Caco-2 (cell line): ENCODE results near the gene SLC43A2. TPM values are rescaled to one million over a fixed set of nuclear protein-coding genes. Genes with fewer than 3 reads are reported as not detected.
A peak's percentile ranks its signal among the peaks of the same experiment; 100 is the strongest.

ENCODE experiments used
- BruUV-seq: library from RNA; stranded (reverse); fragments of 400-500 nt; replicated peaks from 2 replicates; lab custom pipeline; 2021; lab: Mats Ljungman, UMichigan
- CTCF ChIA-PET: fragments of 300-600 bp; sonication (Branson Sonifier 250); formaldehyde crosslinking; loops from one replicate; lab custom pipeline; 2022; ENCODE audit warnings: antibody characterized with exemption; lab: Charles Lee
- POLR2A ChIA-PET: fragments of 300-600 bp; sonication (Branson Sonifier 250); formaldehyde crosslinking; loops from one replicate; lab custom pipeline; 2022; ENCODE audit warnings: antibody characterized with exemption; lab: Charles Lee
- DNase-seq, 2 experiments: peaks; one replicate each; pipeline versions ENCODE4 v3.0.0 to v3.0.0-alpha.2; 2020 to 2022
- H3K27me3 ChIP-seq: replicated peaks from 2 replicates; pipeline ENCODE4 v1.6.0; 2011; ENCODE audit warnings: low read length; ENCODE audit not compliant: control insufficient read depth, insufficient read depth
- H3K36me3 ChIP-seq: 2 replicates; pipeline ENCODE4 v1.5.1; 2011; ENCODE audit warnings: low read length; ENCODE audit not compliant: control insufficient read depth, insufficient read depth
- H3K4me1 ChIP-seq: fragments of 250-450 bp; sonication (Bioruptor Pico); 2 replicates; pipeline ENCODE4 v1.5.1; 2020; ENCODE audit warnings: mild to moderate bottlenecking
- H3K4me3 ChIP-seq: 2 replicates; pipeline ENCODE4 v1.5.1; 2011; ENCODE audit warnings: low read depth, mild to moderate bottlenecking, control low read depth, low read length
- H3K9me3 ChIP-seq: fragments of 250-450 bp; sonication (Bioruptor Pico); 2 replicates; pipeline ENCODE4 v1.5.1; 2020; ENCODE audit warnings: mild to moderate bottlenecking, moderate library complexity
- H3K27ac Mint-ChIP-seq: one replicate; pipeline ENCODE4 v1.8.0; 2022; ENCODE audit warnings: mixed read lengths; ENCODE audit not compliant: unreplicated experiment
- H3K27me3 Mint-ChIP-seq: one replicate; pipeline ENCODE4 v1.8.0; 2022; ENCODE audit warnings: mixed read lengths; ENCODE audit not compliant: insufficient read depth, unreplicated experiment
- H3K36me3 Mint-ChIP-seq: one replicate; pipeline ENCODE4 v1.8.0; 2022; ENCODE audit warnings: mild to moderate bottlenecking, mixed read lengths; ENCODE audit not compliant: insufficient read depth, unreplicated experiment
- H3K4me1 Mint-ChIP-seq: one replicate; pipeline ENCODE4 v1.8.0; 2022; ENCODE audit warnings: low read depth, mixed read lengths; ENCODE audit not compliant: unreplicated experiment
- H3K4me3 Mint-ChIP-seq: one replicate; pipeline ENCODE4 v1.8.0; 2022; ENCODE audit warnings: mild to moderate bottlenecking, moderate library complexity, mixed read lengths; ENCODE audit not compliant: unreplicated experiment
- H3K9me3 Mint-ChIP-seq: one replicate; pipeline ENCODE4 v1.8.0; 2022; ENCODE audit warnings: mixed read lengths; ENCODE audit not compliant: unreplicated experiment
- intact Hi-C: fragments of 100-400 bp; cut with micrococcal nuclease; formaldehyde crosslinking; loops from one replicate; pipeline ENCODE4 v1.10.0; 2022; ENCODE audit not compliant: unreplicated experiment
- total RNA-seq: library from RNA; stranded (reverse); gene quantifications from 2 replicates; pipeline ENCODE4 v1.2.3, GENCODE V29; 2022
- TF ChIP-seq, protein P1 (sequence below), 2 experiments: fragments of 200-600 bp in 1 of 2; IDR thresholded peaks; 1 replicate in 1 of 2; 2 replicates in 1 of 2; pipeline versions ENCODE4 v1.5.1 to v1.8.0; 2011 to 2022; ENCODE audit warnings: antibody characterized with exemption in 1 of 2, control low read depth in 1 of 2, inconsistent platforms in 1 of 2, low read depth in 1 of 2, low read length in 1 of 2, mild to moderate bottlenecking in 1 of 2, moderate library complexity in 1 of 2; ENCODE audit not compliant: insufficient read depth in 1 of 2, severe bottlenecking in 1 of 2, unreplicated experiment in 1 of 2

The SLC43A2 gene
- total RNA-seq, 1 experiment from 2014 or later, result 33.9 TPM

DNA sequence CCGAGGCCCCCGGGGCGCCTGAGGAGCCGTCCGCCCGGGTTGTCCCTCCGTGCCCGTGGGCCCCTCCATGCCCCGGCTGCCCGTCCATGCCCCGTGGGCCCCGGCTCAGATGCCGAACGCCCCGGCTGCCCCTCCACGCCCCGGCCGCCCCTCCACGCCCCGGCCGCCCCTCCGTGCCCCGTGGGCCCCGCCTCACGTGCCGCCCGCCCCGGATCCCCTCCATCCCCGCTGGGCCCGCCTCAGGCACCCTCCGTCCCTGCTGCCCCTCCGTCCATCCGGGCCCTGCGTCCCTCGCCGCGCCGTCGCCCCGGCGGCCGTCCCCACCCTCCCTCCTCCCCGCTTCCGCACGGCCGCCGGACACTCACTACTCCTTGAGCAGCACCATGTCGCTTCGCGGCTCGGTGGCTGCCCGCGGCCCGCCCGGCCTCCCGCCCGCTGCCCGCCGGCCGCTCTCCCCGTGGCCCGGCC is 66.4 kb downstream of the SLC43A2 start:
- no peak for DNase-seq
- peak overlapping the region; percentile 86 for H3K4me3 Mint-ChIP-seq
- TF ChIP-seq, protein P1, sequence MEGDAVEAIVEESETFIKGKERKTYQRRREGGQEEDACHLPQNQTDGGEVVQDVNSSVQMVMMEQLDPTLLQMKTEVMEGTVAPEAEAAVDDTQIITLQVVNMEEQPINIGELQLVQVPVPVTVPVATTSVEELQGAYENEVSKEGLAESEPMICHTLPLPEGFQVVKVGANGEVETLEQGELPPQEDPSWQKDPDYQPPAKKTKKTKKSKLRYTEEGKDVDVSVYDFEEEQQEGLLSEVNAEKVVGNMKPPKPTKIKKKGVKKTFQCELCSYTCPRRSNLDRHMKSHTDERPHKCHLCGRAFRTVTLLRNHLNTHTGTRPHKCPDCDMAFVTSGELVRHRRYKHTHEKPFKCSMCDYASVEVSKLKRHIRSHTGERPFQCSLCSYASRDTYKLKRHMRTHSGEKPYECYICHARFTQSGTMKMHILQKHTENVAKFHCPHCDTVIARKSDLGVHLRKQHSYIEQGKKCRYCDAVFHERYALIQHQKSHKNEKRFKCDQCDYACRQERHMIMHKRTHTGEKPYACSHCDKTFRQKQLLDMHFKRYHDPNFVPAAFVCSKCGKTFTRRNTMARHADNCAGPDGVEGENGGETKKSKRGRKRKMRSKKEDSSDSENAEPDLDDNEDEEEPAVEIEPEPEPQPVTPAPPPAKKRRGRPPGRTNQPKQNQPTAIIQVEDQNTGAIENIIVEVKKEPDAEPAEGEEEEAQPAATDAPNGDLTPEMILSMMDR (IDR thresholded peaks at IDR 0.05; ENCODE audit: insufficient read depth in 1 of 2, low read depth in 1 of 2, low read length in 1 of 2, severe bottlenecking in 1 of 2, unreplicated experiment in 1 of 2), result peak in 1 of 2 experiments; percentile 4

DNA sequence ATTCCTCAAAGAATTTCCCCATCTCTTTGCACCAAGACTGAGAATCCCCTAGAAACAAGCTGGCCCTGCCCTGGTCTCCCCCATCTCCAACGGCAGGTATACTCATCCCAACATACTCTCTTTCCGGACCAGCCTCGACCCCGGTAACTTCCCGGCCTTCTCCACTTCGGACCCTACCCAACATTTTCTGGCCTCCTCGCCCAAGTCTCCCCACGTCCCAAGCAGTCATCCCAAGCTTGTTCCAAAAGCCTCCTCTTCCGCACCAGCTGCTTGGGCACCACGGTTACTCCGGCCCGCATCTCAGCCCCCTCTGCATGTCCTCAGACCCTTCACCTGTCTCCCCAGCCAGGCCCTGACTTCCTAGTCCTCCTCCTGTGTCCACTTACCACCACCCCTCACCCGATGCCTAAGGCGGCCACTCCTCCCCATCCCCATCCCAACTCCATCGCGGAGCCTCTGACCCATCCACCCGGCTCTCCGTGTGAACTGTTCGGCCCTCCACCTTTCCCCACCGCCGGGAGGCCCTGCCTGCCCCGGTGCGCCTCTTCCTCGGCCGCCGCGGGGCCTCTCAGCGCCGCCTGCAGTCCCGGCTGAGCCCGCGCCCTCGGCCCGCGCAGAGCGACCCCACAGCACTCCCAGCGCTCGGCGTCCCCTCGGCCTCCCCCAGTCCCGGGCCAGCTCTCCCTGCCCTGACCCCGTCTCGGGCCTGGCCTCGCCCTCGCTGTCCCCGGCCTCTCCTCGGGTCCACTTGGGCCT is 67.0 kb downstream of the SLC43A2 start:
- Mint-ChIP-seq H3K4me3 (peak overlapping the region; percentile 86), H3K27me3 (no peaks in the 10 kb centered on the region), H3K9me3 (no peaks in the 10 kb centered on the region), H3K27ac (peak overlapping the region; percentile 82), H3K4me1 (peaks cover 29% of the 10 kb centered on the region), H3K36me3 (peaks cover 40% of the 10 kb centered on the region)
- Histone ChIP-seq H3K9me3 (no peaks in the 10 kb centered on the region), H3K36me3 (no peaks in the 10 kb centered on the region; the same call in 1 of the 2 replicates), H3K4me3 (peak overlapping the region; percentile 96), H3K27me3 (no peaks in the 10 kb centered on the region), H3K4me1 (peaks cover 8% of the 10 kb centered on the region; the same call in 1 of the 2 replicates)
- TF ChIP-seq, protein P1 (IDR thresholded peaks at IDR 0.05; ENCODE audit: insufficient read depth in 1 of 2, low read depth in 1 of 2, low read length in 1 of 2, severe bottlenecking in 1 of 2, unreplicated experiment in 1 of 2), result peak; percentile 13 to 19
- peak; percentile 51 to 69 for DNase-seq
- POLR2A ChIA-PET, result interaction anchor here (0.6 kb wide), 1 partner anchor 302 kb away, joined by 4 read pairs; no protein-coding TSS in a partner anchor
- BruUV-seq, result no TSS peak
- CTCF ChIA-PET, result interaction anchor here (0.6 to 1.2 kb wide), 2 partner anchors 68 to 196 kb away, joined by 3 to 4 read pairs; partner anchors contain the start of gene SLC43A2
- intact Hi-C loops, result loop anchor here (1.0 to 5.0 kb wide), 2 partner anchors 36 to 69 kb away; no protein-coding TSS in a partner anchor

More for the DNA sequence above, 66.4 kb downstream of the SLC43A2 start:
- Mint-ChIP-seq H3K27ac (no peak overlapping the region), H3K36me3 (peaks cover 34% of the 10 kb centered on the region), H3K4me1 (peaks cover 33% of the 10 kb centered on the region), H3K27me3 (no peaks in the 10 kb centered on the region), H3K9me3 (no peaks in the 10 kb centered on the region)
- ChIA-PET CTCF (interaction anchor here (0.6 to 1.7 kb wide), 6 partner anchors 12 to 182 kb away, joined by 3 to 8 read pairs (median 4); partner anchors contain the start of gene INPP5K), POLR2A (interaction anchor here (0.6 to 1.0 kb wide), 5 partner anchors 9 to 87 kb away, joined by 3 to 6 read pairs (median 4); partner anchors contain the start of genes INPP5K, RILP and SLC43A2)
- intact Hi-C loops, result loop anchor here (1.0 to 5.0 kb wide), 2 partner anchors 35 to 68 kb away; no protein-coding TSS in a partner anchor
- peak overlapping the region; percentile 96 for H3K4me3 ChIP-seq
- H3K9me3 ChIP-seq, result no peaks in the 10 kb centered on the region
- peaks cover 8% of the 10 kb centered on the region; the same call in 1 of the 2 replicates for H3K4me1 ChIP-seq
- H3K36me3 ChIP-seq, result no peaks in the 10 kb centered on the region; the same call in 1 of the 2 replicates
- H3K27me3 ChIP-seq, result no peaks in the 10 kb centered on the region
- BruUV-seq, result no TSS peak

- Mint-ChIP-seq H3K36me3 (peaks cover 46% of the 10 kb centered on the region), H3K4me1 (peaks cover 32% of the 10 kb centered on the region), H3K27ac (peak overlapping the region; percentile 82), H3K27me3 (no peaks in the 10 kb centered on the region), H3K9me3 (no peaks in the 10 kb centered on the region), H3K4me3 (peak overlapping the region; percentile 86)
- Histone ChIP-seq H3K9me3 (no peaks in the 10 kb centered on the region), H3K4me3 (peak overlapping the region; percentile 96), H3K27me3 (no peaks in the 10 kb centered on the region), H3K4me1 (peaks cover 8% of the 10 kb centered on the region; the same call in 1 of the 2 replicates), H3K36me3 (no peaks in the 10 kb centered on the region; the same call in 1 of the 2 replicates)
- intact Hi-C loops, result loop anchor here (5.0 kb wide), 1 partner anchor 36 kb away; no protein-coding TSS in a partner anchor
- CTCF ChIA-PET, result interaction anchor here (0.7 to 1.2 kb wide), 2 partner anchors 68 to 69 kb away, joined by 3 to 4 read pairs; partner anchors contain the start of gene SLC43A2
- DNase-seq, result no peak
- TF ChIP-seq, protein P1 (IDR thresholded peaks at IDR 0.05; ENCODE audit: insufficient read depth in 1 of 2, low read depth in 1 of 2, low read length in 1 of 2, severe bottlenecking in 1 of 2, unreplicated experiment in 1 of 2), result no peak
- POLR2A ChIA-PET, result interaction anchor here (0.6 kb wide), 1 partner anchor 301 kb away, joined by 4 read pairs; no protein-coding TSS in a partner anchor
- no TSS peak for BruUV-seq
Measured at GRCh38 chr17:1560858-1561355, 67.7 kb downstream of the SLC43A2 start.
